HG02938 (cell line): ENCODE data around the gene SUSD3.

Source experiments
- ATAC-seq: cut with Tn5 transposase; IDR thresholded peaks from one replicate; pipeline ENCODE4 v1.9.1; 2021; ENCODE audit warnings: mild to moderate bottlenecking, moderate library complexity; ENCODE audit not compliant: unreplicated experiment

The SUSD3 gene

DNA sequence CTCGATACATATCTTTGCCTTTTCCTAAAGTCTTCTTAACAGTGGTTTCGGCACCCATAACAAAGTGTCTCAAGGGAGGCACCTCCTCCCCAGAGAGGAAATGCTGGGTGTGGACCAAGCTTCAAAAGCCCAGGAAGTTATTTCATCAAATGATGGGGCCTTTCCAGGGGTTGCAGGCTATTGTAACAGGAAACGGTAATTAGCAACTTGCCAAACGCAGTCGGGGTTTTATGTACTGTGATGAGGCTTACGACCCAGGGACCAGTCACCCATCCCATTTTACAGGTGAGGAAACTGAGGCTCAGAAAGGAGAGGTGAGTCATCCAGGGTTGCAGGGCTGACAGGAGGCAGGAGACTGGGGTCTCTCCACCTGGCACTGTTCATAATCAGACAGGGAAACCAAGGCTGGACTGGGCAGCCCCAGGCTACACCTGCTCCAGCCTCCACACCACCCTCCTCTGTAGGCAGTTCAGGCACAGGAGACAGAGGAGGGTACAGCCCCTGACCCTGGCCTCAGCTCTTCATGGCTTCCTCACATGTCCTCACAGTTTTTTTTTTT is 30.0 kb upstream of the SUSD3 start:
- no peak for ATAC-seq

GRCh38 chr9:93030642-93031628 is 27.6 kb upstream of the SUSD3 start:
- ATAC-seq, result no peak

DNA sequence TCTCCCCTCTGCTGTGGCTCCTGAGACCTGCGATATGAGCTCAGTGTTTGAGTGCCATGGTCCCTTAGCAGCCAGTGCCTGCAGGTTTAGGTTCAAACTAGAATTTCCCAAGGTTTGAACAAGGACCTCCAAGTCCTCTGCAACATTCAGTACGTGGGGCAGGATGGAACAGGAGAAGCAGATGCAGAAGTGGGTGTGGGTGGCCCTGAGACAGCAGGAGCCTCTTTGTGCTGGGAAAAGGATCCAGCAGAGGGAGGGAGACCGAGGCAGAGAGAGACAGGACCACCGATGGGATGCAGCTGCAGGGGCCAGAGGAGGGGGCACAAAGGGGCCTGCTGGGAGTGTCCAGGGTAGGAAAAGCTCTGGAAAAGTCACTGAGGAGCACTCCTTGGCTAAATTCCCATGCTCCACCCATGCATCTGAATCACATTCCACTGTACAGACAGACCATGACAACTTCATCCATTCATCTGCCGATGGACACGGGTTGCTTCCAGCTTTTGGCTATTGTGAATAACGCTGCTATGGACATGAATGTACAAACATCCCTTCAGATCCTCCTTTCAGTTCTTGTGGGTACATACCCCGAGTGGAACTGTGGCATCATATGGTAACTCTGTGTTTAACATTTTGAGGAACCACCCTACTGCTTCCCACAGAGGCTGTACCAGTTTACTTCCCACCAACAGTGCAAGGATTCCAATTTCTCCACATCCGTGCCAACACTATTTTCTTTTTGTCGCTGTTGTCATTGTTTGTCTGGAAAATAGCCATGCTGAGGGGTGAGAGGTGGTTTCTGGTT is 26.7 kb upstream of the SUSD3 start:
- ATAC-seq, result no peak

DNA sequence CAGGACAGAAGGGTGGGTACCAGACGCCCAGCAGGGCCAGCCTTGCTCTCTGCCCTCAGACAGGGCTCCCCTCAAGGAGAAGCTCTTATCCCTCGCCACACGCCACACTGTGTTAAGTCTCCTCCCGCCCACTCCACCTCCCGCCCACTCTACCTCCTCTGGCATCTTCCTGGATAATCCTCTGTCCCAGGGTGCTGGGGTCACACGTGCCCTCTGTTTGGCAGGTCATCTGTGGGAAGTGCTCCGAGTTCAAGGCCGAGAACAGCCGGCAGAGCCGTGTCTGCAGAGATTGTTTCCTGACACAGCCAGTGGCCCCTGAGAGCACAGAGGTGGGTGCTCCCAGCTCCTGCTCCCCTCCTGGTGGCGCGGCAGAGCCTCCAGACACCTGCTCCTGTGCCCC is 26.0 kb upstream of the SUSD3 start:
- ATAC-seq, result no peak

DNA sequence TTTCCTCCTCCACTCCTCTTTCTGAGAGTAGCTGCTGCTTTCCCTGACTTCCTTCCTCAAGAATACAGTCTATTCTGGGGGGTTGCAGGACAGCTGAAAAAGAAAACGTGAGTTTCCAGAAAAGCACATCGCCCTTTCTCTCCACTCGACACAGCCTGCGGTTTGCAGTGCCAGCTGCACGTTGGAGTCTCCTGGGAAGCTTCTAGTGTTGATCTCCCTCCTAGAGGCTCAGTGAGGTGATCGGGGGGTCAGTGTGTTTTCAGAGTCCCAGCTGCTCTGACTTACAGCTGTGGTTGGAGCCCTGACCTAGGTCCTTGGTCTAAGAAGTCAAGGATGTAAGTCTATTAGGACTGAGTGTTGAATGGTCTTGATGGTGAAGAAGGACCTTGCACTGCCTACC is 25.0 kb upstream of the SUSD3 start:
- ATAC-seq, result no peak

DNA sequence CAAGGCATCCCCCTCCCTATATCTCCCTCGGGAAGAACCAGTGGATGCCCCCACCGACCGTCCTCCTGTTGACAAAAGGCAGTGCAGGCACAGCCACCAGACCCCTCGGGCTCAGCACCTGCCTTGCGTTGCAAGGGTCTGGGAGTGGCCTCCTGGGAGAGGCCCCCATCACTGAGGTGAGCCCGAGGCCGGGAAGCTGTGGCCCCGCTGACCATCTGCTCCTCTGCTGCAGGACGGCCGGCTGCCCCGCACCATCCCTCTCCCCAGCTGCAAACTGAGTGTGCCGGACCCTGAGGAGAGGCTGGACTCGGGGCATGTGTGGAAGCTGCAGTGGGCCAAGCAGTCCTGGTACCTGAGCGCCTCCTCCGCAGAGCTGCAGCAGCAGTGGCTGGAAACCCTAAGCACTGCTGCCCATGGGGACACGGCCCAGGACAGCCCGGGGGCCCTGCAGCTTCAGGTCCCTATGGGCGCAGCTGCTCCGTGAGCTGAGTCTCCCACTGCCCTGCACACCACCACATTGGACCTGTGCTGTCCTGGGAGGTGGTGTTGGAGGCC is 23.3 kb upstream of the SUSD3 start:
- ATAC-seq, result no peak

DNA sequence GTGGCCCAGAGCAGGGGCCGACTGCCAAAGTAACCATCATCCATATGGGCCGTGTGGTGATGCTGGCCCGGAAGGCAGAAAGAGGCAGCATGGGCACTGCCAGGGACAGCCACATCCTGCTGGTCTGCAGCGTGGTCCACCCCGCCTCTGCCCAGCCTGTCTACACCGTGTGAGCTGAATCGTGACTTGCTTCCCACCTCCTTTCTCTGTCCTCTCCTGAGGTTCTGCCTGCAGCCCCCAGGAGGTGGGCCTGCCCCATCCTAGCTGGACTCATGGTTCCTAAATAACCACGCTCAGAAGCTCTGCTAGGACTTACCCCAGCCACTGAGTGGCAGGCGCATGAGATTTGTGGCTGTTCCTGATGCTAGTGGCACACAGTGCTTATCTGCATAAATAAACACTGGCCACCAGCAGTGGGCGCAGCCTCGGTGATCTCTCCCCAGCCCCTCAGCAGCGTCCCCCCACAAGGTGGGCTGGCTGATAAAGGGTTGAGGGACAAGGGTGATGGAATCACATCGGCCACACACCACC is 22.6 kb upstream of the SUSD3 start:
- no peak for ATAC-seq

DNA sequence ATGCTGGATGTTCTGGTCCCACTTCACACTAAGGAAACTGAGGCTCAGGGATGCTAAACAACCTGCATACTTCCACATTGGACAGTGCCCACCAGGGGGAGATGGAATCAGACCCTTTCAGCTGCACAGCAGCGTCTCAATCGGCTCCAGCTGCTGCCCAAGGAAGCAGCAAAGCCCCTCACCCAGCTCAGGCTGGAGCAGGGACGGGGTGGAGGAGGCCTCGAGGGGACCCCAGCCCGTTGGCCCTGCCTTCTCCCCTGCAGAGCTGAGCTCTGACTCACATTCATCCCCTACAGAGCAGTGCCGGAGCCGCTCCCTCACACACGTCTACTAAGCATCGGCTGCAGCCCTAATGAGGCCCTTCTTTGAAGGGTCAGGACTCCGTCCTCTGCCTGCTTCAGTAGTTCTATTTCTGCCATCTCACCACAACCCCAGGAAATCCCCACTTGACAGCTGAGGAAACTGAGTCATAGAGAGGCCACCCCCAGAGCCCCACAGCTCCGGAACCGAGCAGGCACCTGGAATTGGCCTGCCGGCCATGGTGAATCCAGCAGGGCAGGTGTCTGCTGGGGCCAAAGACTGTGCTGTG is 21.5 kb upstream of the SUSD3 start:
- no peak for ATAC-seq

DNA sequence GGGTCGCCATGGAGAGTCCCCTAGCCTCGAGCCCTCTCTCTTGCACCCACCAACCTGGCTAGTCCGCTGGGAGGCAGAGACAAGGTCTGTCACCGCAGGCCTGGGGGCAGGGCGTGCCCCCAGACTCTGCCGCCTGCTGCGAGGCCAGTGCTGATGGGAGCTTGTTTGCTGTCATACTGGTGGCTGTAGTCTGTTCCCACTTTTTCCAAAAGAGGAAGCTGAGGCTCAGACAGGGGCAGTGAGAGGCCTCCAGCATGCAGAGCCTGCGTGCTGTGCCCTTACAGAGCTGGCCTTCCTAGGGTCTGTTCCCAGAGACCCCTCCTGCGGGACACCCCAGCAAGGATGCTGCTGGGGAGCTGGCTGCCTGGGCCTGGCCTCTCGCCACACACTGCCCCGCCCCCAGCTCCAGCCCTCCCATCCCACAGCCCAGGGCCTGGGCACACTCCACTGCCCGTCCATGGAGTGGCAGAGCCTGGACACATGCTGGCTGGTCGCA is 21.0 kb upstream of the SUSD3 start:
- ATAC-seq, result no peak

DNA sequence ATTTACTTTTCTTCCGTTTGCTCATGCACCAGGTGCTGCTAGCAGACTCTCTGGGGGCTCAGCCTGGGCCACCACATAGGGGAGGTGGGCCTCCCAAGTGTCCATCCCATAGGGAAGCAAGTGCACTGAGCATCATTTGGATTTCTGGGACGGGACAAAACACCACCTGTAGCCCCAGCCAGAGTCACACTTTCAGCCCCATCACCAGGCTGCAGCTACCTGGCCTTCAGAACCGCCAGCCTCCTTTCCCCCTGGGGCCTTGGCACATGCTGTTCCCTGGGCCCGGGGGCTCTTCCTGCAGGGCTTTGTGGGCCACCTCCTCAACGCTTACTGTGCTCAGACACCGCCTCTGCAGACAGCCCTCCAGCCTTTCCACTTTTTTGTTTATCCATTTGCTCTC is 19.6 kb upstream of the SUSD3 start:
- ATAC-seq, result no peak

DNA sequence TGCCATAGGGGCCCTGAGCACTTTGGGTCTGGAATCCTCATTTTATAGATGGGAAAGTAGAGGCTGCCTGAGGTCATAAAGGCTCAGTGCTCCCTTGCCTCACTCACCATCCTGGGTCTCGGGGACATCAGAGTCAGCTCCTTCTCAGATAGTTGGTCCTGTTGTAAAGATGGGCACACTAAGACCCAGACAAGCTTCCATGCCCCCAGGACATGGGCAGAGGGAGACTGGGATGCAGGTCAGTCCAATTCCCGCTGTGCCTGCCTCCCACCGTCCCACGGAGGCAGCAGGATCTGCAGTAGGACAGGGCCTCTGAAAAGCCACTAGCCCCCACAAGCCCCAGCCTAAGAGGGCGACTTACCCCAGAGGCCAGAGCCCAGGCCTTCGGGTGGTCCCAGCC is 19.0 kb upstream of the SUSD3 start:
- no peak for ATAC-seq

DNA sequence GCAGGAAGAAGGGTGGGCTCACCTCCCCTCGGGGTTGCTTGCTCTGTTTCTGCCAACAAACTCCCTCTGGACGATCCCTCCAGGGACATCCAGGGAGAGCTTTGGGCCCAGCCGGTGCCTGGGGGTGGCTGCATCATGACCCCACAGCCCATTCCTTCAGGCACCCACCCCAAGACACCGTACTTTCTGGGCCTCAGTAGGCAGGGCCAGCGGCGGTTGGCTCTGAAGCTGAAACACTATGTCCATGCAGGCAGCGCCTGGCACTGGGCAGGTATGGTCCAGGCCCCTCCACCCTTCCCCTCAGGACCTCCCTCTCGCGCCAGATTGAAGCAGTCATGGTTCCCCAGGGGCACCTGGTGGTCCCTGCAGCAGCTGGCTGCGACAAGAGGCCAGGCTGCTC is 18.5 kb upstream of the SUSD3 start:
- no peak for ATAC-seq

GRCh38 chr9:93040409-93040808 is 18.1 kb upstream of the SUSD3 start:
- no peak for ATAC-seq

GRCh38 chr9:93041108-93041802 is 17.2 kb upstream of the SUSD3 start:
- no peak for ATAC-seq

DNA sequence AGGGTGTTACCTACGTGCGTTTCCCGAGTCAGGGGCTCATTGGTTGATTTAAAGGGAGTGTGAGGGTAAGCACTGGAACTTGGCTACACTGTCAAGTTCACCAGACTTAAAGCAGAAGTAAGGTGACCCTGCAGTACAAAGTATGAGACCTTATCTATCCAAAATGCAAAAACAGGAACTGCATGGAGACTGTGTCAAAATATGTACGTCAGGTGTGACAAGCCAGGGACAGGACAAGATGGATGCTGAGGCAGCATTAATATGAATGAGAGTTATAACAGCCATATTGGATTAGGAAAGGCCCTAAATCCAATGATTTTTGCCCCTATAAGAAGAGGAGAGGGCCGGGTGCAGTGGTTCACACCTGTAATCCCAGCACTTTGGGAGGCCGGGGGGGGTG is 15.4 kb upstream of the SUSD3 start:
- ATAC-seq, result no peak

GRCh38 chr9:93045521-93045920 is 13.0 kb upstream of the SUSD3 start:
- no peak for ATAC-seq

GRCh38 chr9:93048566-93049448 is 9.7 kb upstream of the SUSD3 start:
- no peak for ATAC-seq

DNA sequence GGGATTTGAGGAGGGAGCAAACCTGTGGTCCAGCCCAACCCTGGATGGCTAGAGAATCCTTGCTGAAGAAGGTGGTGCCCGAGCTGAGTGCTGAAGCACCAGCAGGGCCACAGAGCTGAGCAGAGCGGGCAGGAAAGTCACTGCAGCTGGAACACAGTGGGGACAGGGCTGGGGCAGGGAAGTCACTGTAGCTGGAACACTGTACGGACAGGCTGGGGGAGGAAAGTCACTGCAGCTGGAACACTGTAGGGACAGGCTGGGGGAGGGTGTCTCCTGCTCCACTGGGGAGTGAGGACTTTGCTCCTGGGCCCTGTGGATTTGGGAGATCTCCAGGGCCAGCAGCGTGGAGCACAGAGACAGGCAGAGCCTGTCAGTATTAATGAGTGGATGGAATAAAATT is 9.0 kb upstream of the SUSD3 start:
- no peak for ATAC-seq

DNA sequence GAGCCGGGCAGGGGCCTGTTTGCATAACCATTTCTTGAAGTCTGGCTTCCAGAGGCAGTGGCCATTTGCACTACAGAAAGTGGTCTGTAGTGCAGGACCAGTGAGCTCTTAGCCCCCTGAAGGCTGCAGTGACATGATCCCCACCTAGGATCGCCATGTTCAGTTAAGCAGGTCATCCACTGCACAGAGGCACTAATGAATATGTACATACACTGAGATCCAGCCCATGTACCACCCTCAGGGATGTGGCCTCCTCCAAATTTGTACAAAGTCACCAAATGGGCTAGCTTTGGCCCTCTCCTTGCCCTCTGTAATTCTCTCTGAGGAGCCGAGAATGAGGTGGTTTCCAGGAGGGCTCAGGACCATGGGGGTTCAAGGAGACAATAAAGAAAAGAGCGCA is 8.3 kb upstream of the SUSD3 start:
- no peak for ATAC-seq
